NT2/D1 (cell line): ENCODE measurements around the gene FGFR2.

Source experiments
- SUZ12 ChIP-seq: IDR thresholded peaks from 2 replicates; pipeline ENCODE4 v1.6.1; 2011; ENCODE audit not compliant: insufficient read length, insufficient read depth; ENCODE audit errors: extremely low read depth
- YY1 ChIP-seq: IDR thresholded peaks from 2 replicates; pipeline ENCODE4 v1.6.1; 2011; ENCODE audit not compliant: insufficient read length, insufficient read depth
- ZNF274 ChIP-seq: IDR thresholded peaks from 2 replicates; pipeline ENCODE4 v1.6.1; 2011; ENCODE audit warnings: mild to moderate bottlenecking, low read depth, low read length

GRCh38 chr10:121521794-121522556 lies 76.3 kb downstream of the FGFR2 start:
- no peak for TF ChIP-seq ZNF274
- TF ChIP-seq YY1 = no peak
- no peak for TF ChIP-seq SUZ12
